Hematopoietic multipotent progenitor cell treated with erythropoietin and hydrocortisone succinate and interleukin-3 and kit ligand, for 15 days (in vitro differentiated cells): ENCODE results near the gene OS9.
"Not testable (repeated sequence)": the region's sequence is repeated elsewhere in the genome, so short reads cannot be mapped to it uniquely, and the experiment has no call there.

Experiments
- DNase-seq: peaks from one replicate; pipeline ENCODE4 v3.0.0-alpha.2; 2015; ENCODE audit warnings: low spot score

OS9 gene

GRCh38 chr12:57695770-57696432 is 2.0 kb downstream of the OS9 start:
- DNase-seq, result no peak

GRCh38 chr12:57697076-57697475 is 3.1 kb downstream of the OS9 start:
- DNase-seq, result no peak

DNA sequence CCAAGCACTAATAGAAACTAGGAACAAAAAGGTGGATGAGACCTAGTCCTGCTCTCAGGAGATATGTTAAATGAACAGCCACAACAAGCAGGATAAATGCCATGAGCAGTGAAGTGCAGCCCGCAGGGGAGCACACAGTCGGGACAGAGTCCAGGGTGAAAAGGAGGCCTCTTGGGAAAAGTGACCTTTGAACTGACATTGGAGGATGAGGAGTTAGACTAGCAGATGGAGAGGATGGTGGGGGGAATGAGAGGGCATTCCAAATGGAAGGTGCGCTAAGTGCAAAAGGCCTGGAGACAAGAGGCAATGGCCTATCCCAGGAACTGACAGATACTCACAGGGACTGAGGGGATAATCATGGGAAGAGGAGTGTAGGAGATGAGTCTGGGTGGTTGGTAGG is 4.5 kb downstream of the OS9 start:
- DNase-seq, result no peak

DNA sequence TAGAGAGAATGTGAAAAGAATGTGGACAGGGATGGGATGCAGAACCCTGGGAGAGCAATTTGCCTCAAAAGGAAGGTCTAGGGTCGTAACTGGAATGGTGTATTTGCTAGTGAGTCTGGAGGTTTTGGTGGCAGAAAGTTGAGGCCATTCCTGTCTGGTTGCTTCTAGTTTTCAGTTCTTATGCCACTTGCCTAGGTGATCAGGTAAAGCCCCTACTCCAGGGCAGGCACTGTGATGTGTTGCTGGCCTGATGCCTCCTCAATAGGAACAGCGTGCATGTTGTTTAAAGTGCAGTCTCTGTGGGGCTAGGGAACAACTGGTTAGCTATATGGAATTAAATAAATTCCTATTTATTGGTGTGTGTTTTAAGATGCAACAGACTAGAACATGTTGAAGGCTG is 6.4 kb downstream of the OS9 start:
- no peak for DNase-seq

DNA sequence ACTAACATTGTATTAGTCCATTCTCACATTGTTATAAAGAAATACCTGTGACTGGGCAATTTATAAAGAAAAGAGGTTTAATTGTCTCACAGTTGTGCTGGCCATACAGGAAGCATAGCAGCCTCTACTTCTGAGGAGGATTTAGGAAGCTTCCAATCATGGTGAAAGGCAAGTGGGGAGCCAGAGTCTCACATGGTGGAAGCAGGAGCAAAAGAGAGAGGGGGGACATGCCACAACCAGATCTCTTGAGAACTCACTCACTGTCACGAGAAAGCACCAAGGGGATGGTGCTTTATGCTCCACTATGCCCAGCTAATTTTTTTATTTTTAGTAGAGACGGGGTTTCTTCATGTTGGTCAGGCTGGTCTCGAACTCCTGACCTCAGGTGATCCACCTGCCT is 13.3 kb downstream of the OS9 start:
- no peak for DNase-seq

DNA sequence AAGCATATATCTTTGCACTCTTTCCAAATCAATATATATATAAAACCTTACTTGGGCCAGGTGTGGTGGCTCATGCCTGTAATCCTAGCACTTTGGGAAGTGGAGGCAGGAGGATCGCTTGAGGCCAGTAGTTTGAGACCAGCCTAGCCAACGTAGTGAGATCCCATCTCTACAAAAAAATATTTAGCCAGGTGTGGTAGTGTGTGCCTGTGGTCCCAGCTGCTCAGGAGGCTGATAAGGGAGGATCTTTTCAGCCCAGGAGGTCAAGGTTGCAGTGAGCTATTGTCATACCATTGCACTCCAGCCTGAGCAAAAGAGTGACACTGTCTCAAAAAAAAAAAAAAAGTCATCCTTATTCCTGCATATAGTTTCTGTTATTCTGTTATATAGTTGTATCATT is 14.4 kb downstream of the OS9 start:
- DNase-seq, result no peak

GRCh38 chr12:57712701-57713100 is 18.8 kb downstream of the OS9 start:
- DNase-seq, result no peak

- no peak for DNase-seq
Measured at GRCh38 chr12:57713209-57713608, 19.3 kb downstream of the OS9 start.

DNA sequence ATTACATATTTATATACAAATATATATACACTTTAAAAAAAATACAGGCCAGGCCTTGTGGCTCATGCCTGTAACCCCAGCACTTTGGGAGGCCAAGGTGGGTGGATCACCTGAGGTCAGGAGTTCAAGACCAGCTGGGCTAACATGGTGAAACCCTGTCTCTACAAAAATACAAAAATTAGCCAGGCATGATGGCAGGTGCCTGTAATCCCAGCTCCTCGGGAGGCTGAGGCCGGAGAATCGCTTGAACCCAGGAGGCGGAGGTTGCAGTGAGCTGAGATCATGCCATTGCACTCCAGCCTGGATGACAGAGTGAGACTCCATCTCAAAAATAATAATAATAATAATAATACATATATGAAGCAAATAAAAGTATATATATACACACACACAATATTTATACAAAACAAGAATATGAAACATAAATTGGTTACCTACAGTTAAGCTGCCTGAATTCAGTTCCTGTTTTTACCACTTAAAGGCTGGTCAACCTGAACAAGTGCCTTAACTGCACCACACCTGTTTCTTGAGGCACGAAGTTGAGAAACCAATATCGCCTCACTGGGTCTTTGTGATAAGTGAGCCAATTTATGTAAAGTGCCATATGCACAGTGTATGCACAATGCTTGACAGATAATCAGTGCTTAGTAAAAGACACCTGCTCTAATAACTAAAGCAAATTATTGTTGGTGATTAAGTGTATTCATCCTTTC is 21.3 kb downstream of the OS9 start:
- DNase-seq, result not testable (repeated sequence)

DNA sequence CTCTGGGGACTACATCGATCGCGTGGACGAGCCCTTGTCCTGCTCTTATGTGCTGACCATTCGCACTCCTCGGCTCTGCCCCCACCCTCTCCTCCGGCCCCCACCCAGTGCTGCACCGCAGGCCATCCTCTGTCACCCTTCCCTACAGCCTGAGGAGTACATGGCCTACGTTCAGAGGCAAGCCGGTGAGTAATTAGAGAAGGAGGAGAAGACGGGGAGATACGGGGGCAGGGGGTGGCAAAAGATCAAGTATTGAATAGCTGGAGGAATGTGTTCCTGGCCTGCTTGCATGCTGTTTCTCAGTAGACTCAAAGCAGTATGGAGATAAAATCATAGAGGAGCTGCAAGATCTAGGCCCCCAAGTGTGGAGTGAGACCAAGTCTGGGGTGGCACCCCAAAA is 21.9 kb downstream of the OS9 start:
- DNase-seq, result no peak

GRCh38 chr12:57716305-57716704 is 22.4 kb downstream of the OS9 start:
- no peak for DNase-seq

- no peak for DNase-seq
Measured at GRCh38 chr12:57717131-57717530, 23.2 kb downstream of the OS9 start.

DNA sequence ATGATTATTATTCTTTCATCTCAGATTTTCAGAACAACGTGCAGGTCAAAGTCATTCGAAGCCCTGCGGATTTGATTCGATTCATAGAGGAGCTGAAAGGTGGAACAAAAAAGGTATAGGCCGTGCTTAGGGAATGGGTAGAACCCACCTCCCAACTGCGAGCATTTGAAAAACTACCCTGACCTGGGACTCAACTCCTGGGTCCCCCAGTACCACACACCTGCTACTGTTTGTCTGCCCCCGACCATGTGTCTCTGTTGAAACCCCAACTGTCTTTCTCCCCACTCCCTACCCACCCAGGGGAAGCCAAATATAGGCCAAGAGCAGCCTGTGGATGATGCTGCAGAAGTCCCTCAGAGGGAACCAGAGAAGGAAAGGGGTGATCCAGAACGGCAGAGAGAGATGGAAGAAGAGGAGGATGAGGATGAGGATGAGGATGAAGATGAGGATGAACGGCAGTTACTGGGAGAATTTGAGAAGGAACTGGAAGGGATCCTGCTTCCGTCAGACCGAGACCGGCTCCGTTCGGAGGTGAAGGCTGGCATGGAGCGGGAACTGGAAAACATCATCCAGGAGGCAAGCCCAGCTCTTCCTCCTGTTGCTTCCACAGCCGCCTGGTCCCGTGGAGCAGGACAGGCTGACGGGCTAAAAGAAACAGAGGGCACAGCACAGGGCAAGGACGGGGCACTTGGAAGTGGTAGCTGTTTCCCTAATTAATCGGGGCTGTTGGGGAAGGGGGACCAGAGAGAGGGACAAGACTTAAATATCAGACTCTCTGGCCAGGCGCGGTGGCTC is 24.1 kb downstream of the OS9 start:
- no peak for DNase-seq

GRCh38 chr12:57718641-57719528 is 25.0 kb downstream of the OS9 start:
- DNase-seq, result no peak

- DNase-seq, result no peak
Measured at GRCh38 chr12:57719777-57720605, 26.1 kb downstream of the OS9 start.

DNA sequence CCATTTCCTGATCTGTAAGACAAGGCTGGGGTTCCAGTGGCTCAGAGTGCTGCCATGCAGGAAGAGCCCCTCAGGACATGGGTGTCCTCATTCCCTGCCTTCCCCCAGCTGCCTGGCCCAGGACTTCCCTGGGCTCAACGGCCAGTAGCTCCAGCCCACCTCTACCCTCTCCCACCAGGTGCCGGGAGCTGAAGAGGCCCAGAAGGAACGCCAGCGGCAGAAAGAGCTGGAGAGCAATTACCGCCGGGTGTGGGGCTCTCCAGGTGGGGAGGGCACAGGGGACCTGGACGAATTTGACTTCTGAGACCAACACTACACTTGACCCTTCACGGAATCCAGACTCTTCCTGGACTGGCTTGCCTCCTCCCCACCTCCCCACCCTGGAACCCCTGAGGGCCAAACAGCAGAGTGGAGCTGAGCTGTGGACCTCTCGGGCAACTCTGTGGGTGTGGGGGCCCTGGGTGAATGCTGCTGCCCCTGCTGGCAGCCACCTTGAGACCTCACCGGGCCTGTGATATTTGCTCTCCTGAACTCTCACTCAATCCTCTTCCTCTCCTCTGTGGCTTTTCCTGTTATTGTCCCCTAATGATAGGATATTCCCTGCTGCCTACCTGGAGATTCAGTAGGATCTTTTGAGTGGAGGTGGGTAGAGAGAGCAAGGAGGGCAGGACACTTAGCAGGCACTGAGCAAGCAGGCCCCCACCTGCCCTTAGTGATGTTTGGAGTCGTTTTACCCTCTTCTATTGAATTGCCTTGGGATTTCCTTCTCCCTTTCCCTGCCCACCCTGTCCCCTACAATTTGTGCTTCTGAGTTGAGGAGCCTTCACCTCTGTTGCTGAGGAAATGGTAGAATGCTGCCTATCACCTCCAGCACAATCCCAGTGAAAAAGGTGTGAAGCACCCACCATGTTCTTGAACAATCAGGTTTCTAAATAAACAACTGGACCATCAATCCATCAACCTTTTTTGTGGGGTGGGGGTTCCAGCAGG is 27.0 kb downstream of the OS9 start:
- no peak for DNase-seq

- not testable (repeated sequence) for DNase-seq
Measured at GRCh38 chr12:57721846-57722608, 28.1 kb downstream of the OS9 start.

DNA sequence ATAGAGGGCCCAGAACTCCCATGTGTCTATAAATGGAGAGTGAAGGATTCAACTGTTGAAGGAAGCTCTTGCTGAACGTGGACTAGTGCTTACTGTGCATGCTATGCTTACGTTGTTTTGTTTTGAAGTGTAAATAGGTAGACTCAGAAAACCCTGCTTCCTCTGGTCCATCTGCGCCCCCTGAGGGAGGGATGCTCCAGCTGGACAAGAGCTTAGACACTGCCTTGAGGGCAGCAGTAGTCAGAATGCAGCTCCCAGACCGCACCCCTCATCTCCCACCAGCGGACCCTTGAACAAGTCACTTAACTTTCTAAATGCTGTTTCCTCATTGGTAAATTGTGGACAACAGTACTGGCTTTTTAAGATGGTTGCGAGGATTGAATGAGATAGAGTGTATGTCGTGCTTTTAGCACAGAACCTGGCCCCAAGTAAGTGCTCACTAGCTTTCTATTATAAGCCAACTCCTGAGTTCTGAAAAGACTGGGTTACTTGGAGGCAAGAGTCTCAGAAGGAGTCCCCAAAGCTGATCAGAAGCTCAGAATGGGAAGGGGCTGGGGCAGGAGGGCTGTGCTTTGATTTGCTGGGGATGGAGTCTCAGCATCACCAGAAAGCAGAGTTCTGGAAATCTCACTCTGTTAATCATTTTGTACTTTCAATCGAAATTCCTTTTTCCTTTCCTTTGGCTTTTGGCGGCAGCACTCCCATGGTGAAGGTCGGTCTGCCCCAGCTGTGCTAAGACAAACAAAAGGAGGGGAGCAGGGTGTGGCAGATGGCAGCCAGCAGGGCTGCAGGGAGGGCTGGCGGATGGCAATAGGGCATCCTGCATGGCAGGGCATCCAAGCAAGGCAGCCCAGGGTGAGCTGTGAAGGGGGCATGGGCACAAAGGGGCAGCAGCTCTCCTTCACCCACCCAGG is 29.0 kb downstream of the OS9 start:
- no peak for DNase-seq
